ENCODE data around the gene TOP2A.
A peak's percentile ranks its signal among the peaks of the same experiment; 100 is the strongest.

Gene TOP2A

DNA sequence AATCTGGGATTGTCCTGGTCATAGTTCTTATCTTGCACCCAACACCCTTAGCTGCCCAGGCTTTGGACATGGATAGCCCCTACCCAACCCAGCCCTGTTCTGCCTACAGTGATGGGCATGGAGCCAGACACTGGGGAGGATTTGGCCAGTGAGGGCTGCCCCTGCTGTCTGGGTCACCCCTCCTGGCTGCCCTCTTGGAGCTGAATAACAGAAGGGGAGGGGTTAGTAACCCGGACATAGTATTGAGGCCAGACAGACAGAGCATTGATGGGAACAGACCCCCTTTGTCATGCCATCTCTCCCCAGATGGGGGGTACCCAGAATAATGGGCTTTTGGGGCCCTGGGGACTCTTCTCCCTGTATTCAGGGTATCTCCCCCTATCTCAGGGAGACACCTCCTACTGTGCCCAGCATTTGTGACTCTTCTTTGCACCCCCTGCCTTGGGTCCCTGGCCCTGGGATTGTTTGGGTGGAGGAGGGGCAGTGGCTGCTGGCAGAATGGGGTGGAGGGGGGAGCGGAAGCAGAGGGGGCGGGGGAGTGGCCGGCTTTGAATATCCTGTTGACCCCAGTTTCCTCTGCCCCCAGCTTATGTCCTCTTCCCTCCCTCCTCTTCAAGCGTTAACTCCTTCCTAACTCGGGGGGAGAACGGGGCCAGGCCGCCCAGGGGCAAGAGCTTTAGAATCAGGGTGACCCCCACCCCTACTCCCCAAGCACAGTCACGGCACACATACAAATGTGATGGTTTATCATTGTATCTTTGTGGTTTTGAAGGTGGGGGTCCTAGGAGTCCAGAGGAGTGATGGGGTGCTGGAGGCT, 70.2 kb downstream of the TOP2A start:
- no peak for DNase-seq (ENCODE audit: low read depth, low spot score)

DNA sequence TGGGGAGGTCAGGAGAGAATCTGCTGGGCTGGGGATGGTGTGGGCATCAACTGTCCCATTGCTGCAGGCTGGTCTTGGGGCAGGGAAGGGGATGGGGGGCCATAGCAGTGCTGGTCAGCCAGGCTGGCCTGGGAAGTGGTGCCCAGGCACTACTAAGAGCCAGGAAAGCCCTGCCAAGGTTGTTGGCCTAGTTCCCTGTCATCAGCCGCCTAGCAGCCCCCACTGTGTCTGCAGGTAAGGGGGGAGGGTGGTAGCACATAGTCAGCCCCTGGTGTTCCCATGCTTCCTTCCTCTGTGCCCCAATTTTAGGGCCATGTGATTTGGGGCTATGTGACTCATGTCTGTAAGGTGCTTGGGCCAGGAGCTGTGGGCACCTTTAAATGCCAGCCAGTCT, 70.9 kb downstream of the TOP2A start:
- no peak for DNase-seq (ENCODE audit: low read depth, low spot score)

DNA sequence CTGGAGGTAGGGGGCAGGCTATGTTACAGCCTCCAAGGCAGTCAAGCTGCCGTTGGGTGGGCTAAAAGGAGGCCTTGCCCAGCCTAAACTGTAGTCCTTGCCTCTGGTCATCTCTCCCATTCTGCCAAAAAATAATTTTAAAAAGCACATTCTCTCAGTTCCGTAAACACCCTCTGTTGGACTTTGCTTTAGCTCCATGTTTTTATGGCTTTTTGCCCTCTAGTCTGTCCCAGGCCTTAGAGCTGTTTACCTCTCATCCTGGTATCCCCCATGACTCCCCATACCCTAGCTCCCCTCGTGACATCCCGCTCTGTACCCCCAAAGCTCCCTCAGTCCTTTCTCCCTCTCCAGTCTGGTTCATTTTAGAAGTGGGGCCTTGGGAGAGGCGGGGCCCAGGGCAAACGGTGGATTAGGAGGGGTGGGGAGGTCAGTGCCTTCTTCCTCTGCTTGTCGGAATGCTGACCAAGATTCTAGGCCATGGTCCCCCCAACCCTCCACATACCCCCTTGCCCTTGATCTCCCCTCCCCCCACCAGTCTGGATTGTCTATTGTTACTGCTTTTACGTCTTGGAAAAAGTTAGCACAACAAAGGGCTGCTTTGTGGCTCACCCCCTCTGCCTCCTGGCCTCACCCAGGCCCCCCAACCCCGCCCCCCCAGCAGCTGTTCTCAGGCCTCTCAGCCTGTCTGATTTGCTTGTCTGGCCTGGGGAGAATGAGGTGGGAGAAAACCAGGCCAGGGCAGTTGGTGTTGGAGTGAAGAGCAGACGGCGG, 71.5 kb downstream of the TOP2A start:
- peak; percentile 26 for DNase-seq (ENCODE audit: low read depth, low spot score)

DNA sequence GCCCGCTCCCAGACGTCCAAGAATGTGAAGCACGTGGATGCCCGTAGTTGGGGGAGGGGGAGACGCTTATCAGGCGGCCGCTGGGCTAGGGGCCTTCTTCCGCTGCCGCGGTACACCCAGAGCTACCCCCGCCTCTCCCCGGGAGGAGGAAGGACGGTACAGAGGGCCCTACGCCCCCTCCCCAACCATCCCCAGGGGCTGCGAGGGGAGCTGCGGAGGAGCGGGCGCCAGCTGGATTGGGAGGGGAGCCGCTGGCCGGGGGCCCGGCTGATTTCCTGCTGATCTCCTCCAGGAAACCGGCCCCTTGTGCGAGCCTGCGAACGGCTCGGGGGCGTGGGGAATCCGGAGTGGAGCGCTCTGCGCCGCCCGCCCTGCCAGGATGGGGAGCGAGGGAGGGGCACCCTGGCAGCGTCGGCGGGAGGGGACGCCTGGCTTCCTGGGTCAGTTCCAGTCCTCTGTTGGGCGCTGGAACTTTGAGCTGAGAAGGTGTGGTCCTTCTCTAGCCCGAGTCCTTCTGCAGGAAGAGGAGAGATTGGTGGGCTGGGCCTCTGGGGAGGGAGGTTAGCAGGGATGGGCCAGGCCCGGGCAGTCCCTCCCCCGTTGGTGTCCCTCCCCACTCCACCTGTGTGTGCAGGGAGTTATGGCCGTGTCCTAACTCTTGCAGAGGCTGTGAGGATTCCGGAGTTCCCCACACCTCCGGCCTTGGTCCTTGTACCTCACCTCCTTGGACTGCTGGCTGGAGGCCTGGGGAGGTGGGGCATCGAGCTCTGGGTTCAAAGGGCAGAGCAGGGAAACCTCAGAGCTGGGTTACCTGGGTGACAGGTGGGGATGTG, 72.3 kb downstream of the TOP2A start:
- peak; percentile 85 for DNase-seq (ENCODE audit: low read depth, low spot score)

DNA sequence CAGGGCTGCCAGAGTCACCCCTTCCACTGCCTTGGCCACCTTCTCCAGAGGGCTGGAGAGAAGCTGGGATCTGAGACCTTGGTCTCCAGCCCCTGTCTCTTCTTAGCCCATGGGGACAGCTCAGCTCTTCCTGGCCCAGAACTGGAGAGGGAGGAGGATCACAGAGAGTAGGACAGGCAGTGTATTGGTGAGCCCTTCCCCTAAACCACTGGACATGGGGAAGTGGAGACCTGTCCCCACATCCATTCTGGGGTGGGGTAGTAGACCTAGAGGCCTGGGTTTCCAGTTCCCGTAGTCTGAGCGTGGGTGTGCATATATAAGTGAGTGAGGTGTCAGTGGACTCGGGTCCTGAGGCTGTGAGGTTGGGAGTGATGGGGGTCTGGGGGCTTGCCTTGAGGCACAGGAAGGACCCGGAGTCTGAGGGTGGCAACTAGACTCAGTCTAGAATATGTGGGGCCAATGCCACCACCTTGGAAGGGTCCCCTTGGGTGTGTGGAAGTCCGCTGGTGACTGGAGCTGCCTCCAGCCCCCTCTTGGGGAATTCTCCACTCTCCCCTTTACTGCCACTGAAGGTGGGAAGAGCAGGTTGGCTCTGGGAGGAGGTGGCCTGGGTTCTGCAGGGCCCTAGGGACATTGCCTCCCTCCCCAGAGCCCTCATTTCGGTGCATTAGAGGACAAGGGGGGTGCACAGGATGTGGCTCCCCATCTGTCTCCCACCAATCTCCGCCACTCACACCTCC, 73.1 kb downstream of the TOP2A start:
- peak; percentile 19 for DNase-seq (ENCODE audit: low read depth, low spot score)

DNA sequence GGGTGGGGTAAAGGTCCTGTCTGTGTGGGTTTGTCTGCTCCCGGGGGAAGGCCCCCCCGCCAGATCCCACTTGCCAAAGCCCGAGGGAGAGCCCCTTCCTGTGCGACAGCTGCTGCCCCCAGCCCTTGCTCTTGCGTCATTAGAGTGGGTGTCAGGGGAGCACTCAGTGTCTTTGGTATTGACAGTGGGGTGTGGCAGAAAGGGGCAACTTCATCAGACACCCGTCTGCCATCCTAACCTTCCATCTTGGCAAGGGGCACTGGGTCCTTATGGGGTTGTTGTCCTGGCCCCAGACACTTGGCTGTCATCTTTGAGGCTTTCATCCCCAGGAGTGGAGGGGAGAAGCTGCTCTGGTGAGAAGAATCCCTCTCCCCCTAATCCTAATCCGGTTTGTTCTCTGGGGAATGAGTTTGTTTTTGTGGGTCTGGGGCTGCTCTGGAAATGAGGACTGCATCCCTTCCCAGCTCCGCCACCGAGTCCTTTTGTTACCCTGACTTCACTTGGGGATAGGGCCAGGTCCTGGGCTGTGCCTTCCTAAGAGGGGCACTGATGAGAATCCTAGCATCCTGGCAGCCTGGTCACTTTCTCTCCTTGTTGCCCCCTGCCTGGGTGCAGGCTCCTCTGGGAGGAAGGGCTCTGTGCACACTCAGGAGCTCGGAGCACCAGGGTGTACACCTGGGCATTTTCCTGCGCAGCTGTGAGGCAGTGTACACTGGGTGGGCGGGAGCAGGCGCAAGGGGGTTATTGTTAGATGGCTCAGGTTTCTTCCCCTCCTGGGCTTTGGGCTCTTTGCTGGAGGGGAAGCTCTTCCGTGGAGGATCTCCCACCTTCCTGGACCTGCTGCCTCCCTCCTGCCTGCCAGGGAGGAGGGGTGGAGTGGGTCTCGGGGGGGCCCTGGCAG, 74.2 kb downstream of the TOP2A start:
- peak; percentile 37 for DNase-seq (ENCODE audit: low read depth, low spot score)

DNA sequence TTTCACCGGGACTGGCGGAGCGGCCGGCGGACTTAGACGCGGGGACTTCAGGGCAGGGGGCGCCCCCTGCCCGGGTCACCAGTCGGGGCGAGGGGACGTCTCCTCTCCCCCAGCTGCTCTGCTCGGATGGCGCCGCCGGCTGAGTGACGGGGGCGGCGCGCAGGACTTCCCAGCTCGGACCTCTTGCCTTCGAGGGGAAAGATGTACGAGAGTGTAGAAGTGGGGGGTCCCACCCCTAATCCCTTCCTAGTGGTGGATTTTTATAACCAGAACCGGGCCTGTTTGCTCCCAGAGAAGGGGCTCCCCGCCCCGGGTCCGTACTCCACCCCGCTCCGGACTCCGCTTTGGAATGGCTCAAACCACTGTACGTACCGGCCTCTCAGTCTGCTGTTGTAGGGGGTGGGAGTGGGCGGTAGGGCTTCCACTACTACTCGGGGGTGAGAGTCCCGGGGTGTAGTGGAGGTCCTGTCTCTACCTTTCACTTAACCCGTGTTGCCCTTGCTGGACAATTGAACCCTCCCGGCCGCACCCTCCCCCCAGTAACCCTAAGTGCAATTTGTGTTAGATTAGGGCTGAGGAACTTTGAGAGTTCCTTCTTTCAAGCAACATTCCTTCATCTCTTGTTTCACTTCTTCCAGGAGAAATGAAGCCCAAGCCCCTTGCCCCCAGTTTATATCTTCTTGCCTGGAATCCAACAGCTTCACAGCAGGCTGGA, 75.0 kb downstream of the TOP2A start:
- peak; percentile 47 for DNase-seq (ENCODE audit: low read depth, low spot score)

DNA sequence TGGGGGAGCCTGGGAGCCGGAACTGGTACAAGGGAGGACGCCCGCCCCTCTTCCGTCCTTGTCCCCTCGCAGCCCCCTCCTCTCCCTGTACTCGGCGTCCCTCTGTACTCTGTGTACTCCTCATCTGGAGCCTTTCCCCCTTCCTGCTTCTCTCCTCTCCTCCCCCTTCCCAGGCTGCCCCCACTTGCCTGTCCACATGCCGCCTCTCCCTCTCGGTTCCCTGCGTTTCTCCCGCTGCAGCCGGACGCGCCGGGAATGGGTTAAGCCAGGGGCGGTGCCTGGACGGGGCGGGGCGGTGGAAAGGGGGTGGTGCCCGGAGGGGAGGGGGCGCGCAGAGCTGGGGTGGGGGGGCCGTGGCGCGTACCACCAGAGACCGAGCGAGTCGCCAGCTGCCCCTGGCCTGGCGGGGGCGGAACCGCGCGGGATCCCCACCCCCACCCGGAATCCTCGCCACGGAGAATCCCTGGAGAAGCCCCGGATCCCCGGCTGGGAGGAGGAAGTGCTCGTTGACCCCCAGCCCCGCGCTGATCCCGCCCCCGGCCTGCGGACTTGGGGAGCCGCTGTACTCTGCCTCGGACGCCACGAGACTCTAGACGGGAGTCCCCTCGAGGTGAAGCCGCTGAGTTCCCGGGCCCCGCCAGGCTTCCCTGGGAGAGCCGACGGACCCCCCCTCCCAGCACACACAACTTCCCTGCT, 75.7 kb downstream of the TOP2A start:
- DNase-seq (ENCODE audit: low read depth, low spot score): peak; percentile 92

DNA sequence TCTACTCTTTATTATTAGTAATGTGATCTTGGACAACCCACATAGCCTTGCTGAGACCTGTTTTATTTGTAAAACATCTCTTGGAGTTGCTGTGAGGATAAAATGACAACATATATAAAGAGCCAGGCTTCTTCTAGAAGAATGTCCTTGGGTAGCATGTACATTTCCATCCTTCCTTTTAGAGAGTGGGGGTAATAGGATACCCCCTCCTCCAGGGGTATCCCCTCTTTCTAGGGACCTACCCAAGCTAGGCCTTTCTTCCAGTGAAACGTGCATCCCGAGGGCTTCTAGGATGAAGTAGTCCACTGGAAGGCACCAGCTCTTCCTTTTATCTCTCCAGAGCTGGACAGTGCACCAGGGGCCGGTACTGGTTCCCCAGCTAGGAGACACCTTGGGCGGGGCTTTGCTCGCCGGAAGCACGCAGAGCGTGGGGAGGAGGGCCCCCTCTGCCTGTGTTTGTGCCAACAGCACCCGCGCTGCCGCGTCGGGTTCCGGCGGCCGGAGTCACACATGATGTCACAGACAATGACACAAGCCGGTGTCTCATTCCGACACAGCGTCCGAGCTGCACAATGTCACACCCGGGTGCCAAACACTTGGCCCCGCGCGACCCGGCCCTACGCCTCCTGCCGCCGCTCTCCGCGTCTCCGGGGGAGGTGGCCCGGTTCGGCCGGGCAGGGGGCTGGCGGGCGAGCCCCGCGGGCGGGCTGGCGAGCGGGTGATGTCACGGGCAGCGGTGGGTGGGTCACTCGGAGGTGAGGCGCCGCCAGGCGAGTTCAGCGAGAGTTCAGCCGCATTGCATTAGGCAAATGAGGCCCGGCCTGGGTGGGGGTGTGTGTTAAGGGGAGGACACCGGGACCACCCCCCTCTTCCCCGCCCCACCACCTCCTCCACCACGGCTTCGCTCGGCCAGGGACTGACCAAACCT, 76.6 kb downstream of the TOP2A start:
- peak; percentile 93 for DNase-seq (ENCODE audit: low read depth, low spot score)

DNA sequence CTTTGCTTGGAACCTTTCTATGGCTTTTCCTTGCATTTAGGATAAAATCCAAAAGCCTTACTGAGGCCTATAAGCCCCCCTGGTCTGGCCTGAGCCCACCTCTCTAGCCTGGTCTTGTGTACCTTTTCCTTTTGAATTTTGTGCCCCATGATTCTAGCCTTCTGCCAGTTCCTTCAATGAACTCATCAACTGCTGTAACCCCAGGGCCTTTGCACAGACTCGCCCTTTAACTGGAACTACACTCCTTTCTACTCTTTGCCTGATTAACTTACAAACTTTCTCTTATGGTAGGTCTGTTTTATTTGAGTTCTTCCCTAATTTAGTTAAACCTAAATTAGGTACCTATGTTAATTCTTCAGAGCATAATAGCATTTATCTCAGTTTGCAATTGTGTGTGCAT, 77.4 kb downstream of the TOP2A start:
- DNase-seq (ENCODE audit: low read depth, low spot score): no peak

DNA sequence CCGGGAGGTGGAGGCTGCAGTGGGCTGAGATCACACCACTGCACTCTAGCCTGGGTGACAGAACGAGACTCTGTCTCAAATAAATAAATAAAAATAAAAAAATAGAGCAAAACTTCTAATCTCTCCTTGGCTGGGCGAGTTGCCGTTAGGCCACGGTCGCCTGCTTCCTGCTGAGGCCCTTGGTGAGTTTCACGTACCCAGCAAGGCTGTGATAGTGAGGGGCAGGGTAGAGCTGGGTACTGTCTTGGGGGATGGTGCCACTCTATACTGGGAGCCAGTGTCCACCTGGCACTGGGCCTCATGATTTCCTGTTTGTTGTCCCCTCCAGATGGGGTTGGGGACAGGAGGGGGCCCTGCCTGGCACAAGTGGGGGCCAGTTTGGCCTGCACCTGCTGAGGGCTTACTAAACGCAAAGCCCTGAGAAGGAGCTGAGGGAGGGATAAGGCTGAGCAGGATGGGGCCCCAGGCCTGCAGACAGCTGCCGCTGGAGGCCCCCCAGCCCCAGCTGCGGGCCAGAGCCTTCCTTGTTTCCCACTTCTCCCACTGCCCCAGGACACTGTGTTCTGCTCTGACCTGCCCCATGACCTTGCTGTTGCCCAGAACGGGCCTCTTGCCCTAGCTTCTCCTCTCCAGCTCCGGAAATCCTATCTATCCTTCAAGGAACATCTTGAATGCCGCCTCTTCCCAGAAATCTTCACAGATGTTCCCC, 78.6 kb downstream of the TOP2A start:
- DNase-seq (ENCODE audit: low read depth, low spot score): no peak
